SJCRH30 (cell line): ENCODE data around the gene ACTRT3. TPM values are rescaled to one million over a fixed set of nuclear protein-coding genes. Genes with fewer than 3 reads are reported as not detected.

Experiments
- DNase-seq, 2 experiments: peaks; one replicate each; pipeline ENCODE4 v3.0.0-alpha.2; 2015 to 2020
- H3K27ac ChIP-seq: fragments of 250-450 bp; sonication (Bioruptor Pico); 2 replicates; pipeline ENCODE4 v1.5.1; 2020; ENCODE audit warnings: mild to moderate bottlenecking, moderate library complexity
- H3K27me3 ChIP-seq: fragments of 250-450 bp; sonication (Bioruptor Pico); 2 replicates; pipeline ENCODE4 v1.5.1; 2020; ENCODE audit warnings: mild to moderate bottlenecking, moderate library complexity
- H3K36me3 ChIP-seq: fragments of 250-450 bp; sonication (Bioruptor Pico); 2 replicates; pipeline ENCODE4 v1.5.1; 2020; ENCODE audit warnings: mild to moderate bottlenecking, moderate library complexity
- H3K4me1 ChIP-seq: fragments of 250-450 bp; sonication (Bioruptor Pico); 2 replicates; pipeline ENCODE4 v1.5.1; 2020; ENCODE audit warnings: mild to moderate bottlenecking, moderate library complexity
- H3K4me3 ChIP-seq: fragments of 250-450 bp; sonication (Bioruptor Pico); 2 replicates; pipeline ENCODE4 v1.5.1; 2020; ENCODE audit warnings: mild to moderate bottlenecking, moderate library complexity
- H3K9me3 ChIP-seq: fragments of 250-450 bp; sonication (Bioruptor Pico); replicated peaks from 2 replicates; pipeline ENCODE4 v1.5.1; 2020; ENCODE audit warnings: mild to moderate bottlenecking, moderate library complexity
- total RNA-seq: library from RNA; depleted of rRNA; stranded (reverse); fragments of >200 nt; shearing (Covaris generic); gene quantifications from 2 replicates; pipeline ENCODE4 v1.2.3, GENCODE V29; 2014

ACTRT3 gene
- total RNA-seq, 1 experiment from 2014 or later = not detected

DNA sequence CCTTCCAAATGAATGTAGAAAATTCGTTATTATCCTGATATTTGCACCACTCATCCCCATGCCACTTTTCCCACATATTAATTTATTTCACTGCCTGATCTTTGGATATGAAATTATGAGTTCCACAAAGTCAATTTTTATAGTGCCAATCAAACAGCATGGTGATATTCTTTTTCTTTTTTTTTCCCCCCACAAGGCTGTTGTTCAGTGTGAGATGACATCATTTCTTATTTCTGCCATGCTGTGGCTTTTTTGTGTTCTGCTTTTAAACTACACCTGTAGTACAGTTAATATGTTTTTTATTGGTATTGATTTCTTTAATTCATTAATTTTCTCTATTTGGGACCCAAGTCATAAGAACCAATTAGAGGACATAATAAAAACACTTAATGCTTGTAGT, 18.4 kb upstream of the ACTRT3 start:
- Histone ChIP-seq H3K27ac (no peak overlapping the region), H3K36me3 (peaks cover 55% of the 10 kb centered on the region), H3K4me3 (no peak overlapping the region), H3K4me1 (no peaks in the 10 kb centered on the region), H3K27me3 (no peaks in the 10 kb centered on the region), H3K9me3 (no peaks in the 10 kb centered on the region)
- no peak for DNase-seq

- peaks cover 61% of the 10 kb centered on the region for H3K36me3 ChIP-seq
- no peak overlapping the region for H3K27ac ChIP-seq
- H3K4me1 ChIP-seq = no peaks in the 10 kb centered on the region
- no peak overlapping the region for H3K4me3 ChIP-seq
- H3K27me3 ChIP-seq = no peaks in the 10 kb centered on the region
- no peak for DNase-seq
- no peaks in the 10 kb centered on the region for H3K9me3 ChIP-seq
Measured at GRCh38 chr3:169787120-169787519, 17.8 kb upstream of the ACTRT3 start.

GRCh38 chr3:169781209-169781855, 12.0 kb upstream of the ACTRT3 start:
- no peak overlapping the region for H3K27ac ChIP-seq
- peaks cover 66% of the 10 kb centered on the region for H3K36me3 ChIP-seq
- no peaks in the 10 kb centered on the region for H3K4me1 ChIP-seq
- no peak for DNase-seq
- H3K27me3 ChIP-seq = no peaks in the 10 kb centered on the region
- H3K9me3 ChIP-seq = no peaks in the 10 kb centered on the region
- H3K4me3 ChIP-seq = no peak overlapping the region

DNA sequence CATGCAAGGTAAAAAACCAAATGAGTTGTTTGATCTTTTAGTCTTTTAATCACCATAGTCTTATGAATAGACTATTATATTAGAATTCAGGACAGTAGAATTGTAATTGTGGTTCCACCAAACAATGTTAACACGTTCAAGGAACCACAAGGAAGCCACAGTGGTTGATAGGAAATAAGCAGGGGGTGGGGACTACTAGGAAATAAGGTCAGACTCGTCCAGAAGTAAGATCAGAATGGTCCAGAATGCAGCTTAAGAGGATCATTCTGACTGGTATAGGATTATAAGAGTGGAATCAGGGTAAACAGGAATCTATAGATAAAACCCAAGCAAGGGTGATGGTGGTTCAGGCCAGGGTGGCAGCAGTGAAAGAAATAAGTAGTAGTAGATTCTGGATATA, 11.4 kb upstream of the ACTRT3 start:
- Histone ChIP-seq H3K27ac (no peak overlapping the region), H3K4me3 (no peak overlapping the region), H3K4me1 (no peaks in the 10 kb centered on the region), H3K9me3 (no peaks in the 10 kb centered on the region), H3K36me3 (peaks cover 68% of the 10 kb centered on the region), H3K27me3 (no peaks in the 10 kb centered on the region)
- DNase-seq = no peak

DNA sequence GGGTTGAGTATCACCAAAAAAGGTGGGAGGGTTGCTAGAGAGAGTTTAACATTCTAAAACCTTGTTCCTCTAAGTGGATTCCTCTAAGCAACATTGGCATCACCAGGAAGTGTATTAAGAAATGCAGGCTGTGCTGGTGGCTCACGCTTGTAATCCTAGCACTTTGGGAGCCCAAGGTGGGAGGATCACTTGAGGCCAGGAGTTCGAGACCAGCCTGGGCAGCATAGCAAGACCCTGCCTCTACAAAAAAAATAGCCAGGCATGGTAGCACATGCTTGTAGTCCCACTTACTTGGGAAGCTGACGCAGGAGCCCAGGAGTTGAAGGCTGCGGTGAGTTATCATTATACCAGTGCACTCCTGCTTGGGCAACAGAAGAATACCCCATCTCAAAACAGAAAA, 8.5 kb upstream of the ACTRT3 start:
- H3K36me3 ChIP-seq = peaks cover 54% of the 10 kb centered on the region

DNA sequence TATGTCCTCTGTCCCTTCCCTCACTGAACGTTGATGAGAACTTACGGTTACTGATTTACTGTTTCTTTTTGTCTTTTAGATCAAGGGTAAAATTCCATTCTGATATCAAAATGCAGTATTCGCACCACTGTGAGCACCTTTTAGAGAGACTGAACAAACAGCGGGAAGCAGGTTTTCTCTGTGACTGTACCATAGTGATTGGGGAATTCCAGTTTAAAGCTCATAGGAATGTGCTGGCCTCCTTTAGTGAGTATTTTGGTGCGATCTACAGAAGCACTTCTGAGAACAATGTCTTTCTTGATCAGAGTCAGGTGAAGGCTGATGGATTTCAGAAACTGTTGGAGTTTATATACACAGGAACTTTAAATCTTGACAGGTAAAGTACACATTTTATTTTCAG, 4.8 kb upstream of the ACTRT3 start:
- no peaks in the 10 kb centered on the region for H3K4me1 ChIP-seq
- H3K4me3 ChIP-seq = peak overlapping the region; percentile 79
- H3K36me3 ChIP-seq = peaks cover 25% of the 10 kb centered on the region
- H3K27me3 ChIP-seq = no peaks in the 10 kb centered on the region
- DNase-seq = no peak
- no peaks in the 10 kb centered on the region for H3K9me3 ChIP-seq
- no peak overlapping the region for H3K27ac ChIP-seq

More for the DNA sequence above, 8.5 kb upstream of the ACTRT3 start:
- Histone ChIP-seq H3K9me3 (no peaks in the 10 kb centered on the region), H3K4me1 (no peaks in the 10 kb centered on the region), H3K4me3 (no peak overlapping the region), H3K27me3 (no peaks in the 10 kb centered on the region), H3K27ac (no peak overlapping the region)
- DNase-seq = no peak

DNA sequence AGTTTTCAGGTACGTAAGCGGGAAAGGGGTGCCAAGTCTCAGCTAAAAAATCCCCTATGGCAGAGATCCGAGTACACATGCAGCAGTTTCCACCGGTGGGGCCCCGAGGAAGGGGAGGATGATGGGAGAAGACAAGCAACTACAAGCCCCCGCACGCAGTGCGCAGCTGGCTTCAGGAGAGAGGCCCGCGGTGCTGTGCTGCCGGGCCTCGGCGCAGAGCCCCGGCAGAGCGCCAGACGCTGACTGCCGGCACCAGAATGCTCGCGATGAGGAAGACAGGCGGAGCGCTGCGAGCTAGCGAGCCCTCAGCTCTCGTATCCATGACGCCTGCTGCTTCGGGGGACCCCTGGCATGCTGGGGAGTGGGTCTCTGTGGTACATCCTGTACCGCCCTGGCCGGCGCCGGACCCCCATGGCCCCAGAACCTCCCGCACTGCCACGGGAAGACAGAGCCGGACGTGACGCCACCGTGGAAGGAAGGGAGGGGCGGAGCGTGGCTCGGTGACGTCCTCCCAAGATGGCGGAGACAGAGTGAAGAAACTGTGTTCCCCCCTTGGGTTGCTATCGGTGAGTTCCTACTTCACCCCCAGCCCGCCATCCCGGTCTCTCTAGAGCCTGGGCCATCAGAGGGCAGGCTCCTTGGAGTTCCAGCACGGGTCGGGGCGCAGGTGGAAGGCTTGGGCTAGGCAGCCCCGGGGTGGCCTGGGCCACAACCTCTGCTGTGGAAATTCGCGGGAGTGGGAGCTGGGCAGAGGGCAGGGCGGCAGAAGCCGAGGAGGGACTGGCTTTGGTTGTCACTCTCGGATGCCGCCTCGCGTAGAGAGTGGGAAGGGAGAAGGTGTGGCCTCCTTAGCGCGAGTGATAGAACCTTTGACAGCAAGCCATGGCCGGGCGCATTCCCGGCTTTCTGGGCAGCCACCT, 3.8 kb upstream of the ACTRT3 start, which contains the start of gene MYNN:
MYNN (plus strand) TSS at position 500 of the 920 bp plus-strand sequence. CDS start 900 bp downstream, outside the sequence.
- H3K36me3 ChIP-seq = peaks cover 18% of the 10 kb centered on the region
- no peaks in the 10 kb centered on the region for H3K4me1 ChIP-seq
- H3K4me3 ChIP-seq = peak within 1 kb of the TSS; percentile 79
- peak; percentile 89 to 90 for DNase-seq
- no peaks in the 10 kb centered on the region for H3K9me3 ChIP-seq
- H3K27ac ChIP-seq = peak within 1 kb of the TSS; percentile 81
- no peaks in the 10 kb centered on the region for H3K27me3 ChIP-seq

GRCh38 chr3:169772305-169772896, 3.0 kb upstream of the ACTRT3 start:
- Histone ChIP-seq H3K4me1 (no peaks in the 10 kb centered on the region), H3K27ac (peak overlapping the region; percentile 81), H3K36me3 (peaks cover 16% of the 10 kb centered on the region), H3K4me3 (peak overlapping the region; percentile 79), H3K27me3 (no peaks in the 10 kb centered on the region), H3K9me3 (no peaks in the 10 kb centered on the region)
- peak; percentile 72 to 85 for DNase-seq

GRCh38 chr3:169771497-169772304, 2.3 kb upstream of the ACTRT3 start:
- peak; percentile 82 to 91 for DNase-seq

DNA sequence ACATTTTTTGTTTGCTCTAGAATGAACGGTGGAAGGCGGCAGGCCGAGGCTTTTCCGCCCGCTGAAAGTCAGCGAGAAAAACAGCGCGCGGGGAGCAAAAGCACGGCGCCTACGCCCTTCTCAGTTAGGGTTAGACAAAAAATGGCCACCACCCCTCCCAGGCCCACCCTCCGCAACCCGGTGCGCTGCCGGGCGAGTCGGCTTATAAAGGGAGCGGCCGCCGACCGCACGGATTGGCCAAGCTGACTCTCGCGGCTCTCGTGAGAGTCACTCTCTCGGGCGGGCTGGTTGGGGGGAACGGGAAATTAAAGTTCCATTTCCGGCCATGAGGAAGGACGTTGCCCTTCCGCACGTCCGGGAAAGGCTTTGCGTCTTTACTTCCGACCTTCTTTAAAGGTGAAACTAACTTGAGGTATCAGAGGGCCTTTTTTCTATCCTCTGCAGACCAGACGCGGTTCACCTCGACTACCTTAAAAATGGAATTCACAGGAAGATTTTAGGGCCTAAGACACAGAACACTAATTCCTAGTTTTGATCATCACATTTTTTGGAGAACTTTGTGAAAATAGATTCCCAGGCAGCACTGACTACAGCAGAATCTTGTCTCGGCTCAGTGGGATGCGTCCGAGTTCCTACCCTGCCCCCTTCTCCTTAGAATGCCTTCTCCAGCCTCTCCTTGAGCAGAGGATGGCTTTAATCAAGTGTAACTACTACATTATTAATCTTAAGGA, 4.3 kb downstream of the ACTRT3 start, which contains the start of gene TERC:
TERC (minus strand) TSS at position 179 of the 731 bp plus-strand sequence.
- Histone ChIP-seq H3K27me3 (no peaks in the 10 kb centered on the region), H3K27ac (peak within 1 kb of the TSS; percentile 71), H3K4me1 (no peaks in the 10 kb centered on the region), H3K36me3 (no peaks in the 10 kb centered on the region), H3K4me3 (peak within 1 kb of the TSS; percentile 74), H3K9me3 (no peaks in the 10 kb centered on the region; the same call in 1 of the 2 replicates)
- DNase-seq = peak; percentile 90

More at GRCh38 chr3:169771497-169772304, 2.3 kb upstream of the ACTRT3 start:
- peak overlapping the region; percentile 79 for H3K4me3 ChIP-seq
- H3K4me1 ChIP-seq = no peaks in the 10 kb centered on the region
- no peaks in the 10 kb centered on the region for H3K9me3 ChIP-seq
- peak overlapping the region; percentile 81 for H3K27ac ChIP-seq
- no peaks in the 10 kb centered on the region for H3K27me3 ChIP-seq
- H3K36me3 ChIP-seq = peaks cover 10% of the 10 kb centered on the region

DNA sequence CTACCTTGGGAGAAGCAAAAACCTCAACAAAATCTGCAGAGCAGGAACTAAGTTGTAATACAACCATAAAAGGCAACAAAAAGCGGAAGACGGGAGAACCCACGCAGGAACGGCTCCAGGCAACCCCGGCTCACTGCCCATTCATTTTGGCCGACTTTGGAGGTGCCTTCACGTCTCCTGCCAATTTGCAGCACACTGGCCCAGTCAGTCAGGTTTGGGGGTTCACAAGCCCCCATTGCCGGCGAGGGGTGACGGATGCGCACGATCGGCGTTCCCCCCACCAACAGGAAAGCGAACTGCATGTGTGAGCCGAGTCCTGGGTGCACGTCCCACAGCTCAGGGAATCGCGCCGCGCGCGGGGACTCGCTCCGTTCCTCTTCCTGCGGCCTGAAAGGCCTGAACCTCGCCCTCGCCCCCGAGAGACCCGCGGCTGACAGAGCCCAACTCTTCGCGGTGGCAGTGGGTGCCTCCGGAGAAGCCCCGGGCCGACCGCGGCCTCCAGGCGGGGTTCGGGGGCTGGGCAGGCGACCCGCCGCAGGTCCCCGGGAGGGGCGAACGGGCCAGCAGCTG, 5.0 kb downstream of the ACTRT3 start:
- Histone ChIP-seq H3K4me1 (no peaks in the 10 kb centered on the region), H3K36me3 (no peaks in the 10 kb centered on the region), H3K4me3 (peak overlapping the region; percentile 74), H3K27me3 (no peaks in the 10 kb centered on the region), H3K9me3 (no peaks in the 10 kb centered on the region; the same call in 1 of the 2 replicates), H3K27ac (peak overlapping the region; percentile 71)
- peak; percentile 29 to 45 for DNase-seq

DNA sequence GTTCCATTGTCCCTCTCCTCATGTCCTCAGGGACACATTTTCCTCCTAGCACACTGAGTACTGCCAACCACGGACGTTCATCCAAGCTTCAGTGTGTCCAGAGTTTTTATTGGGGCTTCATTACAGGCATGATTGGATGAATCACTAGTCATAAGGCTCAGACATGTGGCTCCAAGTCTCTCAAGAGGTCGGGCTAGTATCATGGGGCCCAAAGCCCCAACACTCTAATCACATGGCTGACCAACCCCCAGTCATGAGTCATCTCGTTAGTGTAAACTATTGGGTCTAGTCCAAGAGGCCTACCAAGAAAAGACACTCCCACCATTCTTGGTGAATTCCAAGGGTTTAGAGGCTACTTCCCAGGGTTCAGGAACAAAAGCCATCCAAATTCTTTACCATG, 8.9 kb downstream of the ACTRT3 start:
- DNase-seq = no peak
- H3K4me3 ChIP-seq = no peak overlapping the region
- no peaks in the 10 kb centered on the region for H3K4me1 ChIP-seq
- H3K27ac ChIP-seq = no peak overlapping the region
- no peaks in the 10 kb centered on the region for H3K36me3 ChIP-seq
- no peaks in the 10 kb centered on the region for H3K27me3 ChIP-seq
- H3K9me3 ChIP-seq = no peaks in the 10 kb centered on the region; the same call in 1 of the 2 replicates

- Histone ChIP-seq H3K4me3 (no peak overlapping the region), H3K27me3 (no peaks in the 10 kb centered on the region), H3K4me1 (no peaks in the 10 kb centered on the region), H3K36me3 (no peaks in the 10 kb centered on the region), H3K27ac (no peak overlapping the region), H3K9me3 (no peaks in the 10 kb centered on the region; the same call in 1 of the 2 replicates)
- DNase-seq = no peak
Measured at GRCh38 chr3:169759256-169759655, 10.1 kb downstream of the ACTRT3 start.
